Right lobe of liver (tissue), 4 donors: ENCODE data around the gene FAM13A.

Experiments used
- CTCF ChIP-seq, 4 donors: fragments of 200-600 bp in 3 of 4; fragments of 450-650 bp in 1 of 4; IDR thresholded peaks; one replicate each; pipeline versions ENCODE4 v1.5.1 to v1.8.0; 2016 to 2022; ENCODE audit warnings: antibody characterized with exemption in 4 of 4, mild to moderate bottlenecking in 2 of 4
- POLR2A ChIP-seq: fragments of 450-650 bp; IDR thresholded peaks from one replicate; pipeline ENCODE4 v1.6.1; 2017; ENCODE audit warnings: antibody characterized with exemption, mild to moderate bottlenecking
- donor health status: DM: no; HTN: no; CAD: no.
- donor health status: DM: no; HTN: no; CAD: no.
- donor health status: DM: no; HTN: yes; CAD: no.

GRCh38 chr4:88879991-88880390 lies 177.0 kb downstream of the FAM13A start:
- TF ChIP-seq CTCF (IDR thresholded peaks at IDR 0.05) (no peak), POLR2A (no peak)
